NK-92 (cell line): Measurements from ENCODE around the gene CFAP251.

Source experiments
- DNase-seq: peaks from one replicate; lab custom pipeline; 2025; ENCODE audit not compliant: unreplicated experiment; lab: John Stamatoyannopoulos, UW

CFAP251 gene

DNA sequence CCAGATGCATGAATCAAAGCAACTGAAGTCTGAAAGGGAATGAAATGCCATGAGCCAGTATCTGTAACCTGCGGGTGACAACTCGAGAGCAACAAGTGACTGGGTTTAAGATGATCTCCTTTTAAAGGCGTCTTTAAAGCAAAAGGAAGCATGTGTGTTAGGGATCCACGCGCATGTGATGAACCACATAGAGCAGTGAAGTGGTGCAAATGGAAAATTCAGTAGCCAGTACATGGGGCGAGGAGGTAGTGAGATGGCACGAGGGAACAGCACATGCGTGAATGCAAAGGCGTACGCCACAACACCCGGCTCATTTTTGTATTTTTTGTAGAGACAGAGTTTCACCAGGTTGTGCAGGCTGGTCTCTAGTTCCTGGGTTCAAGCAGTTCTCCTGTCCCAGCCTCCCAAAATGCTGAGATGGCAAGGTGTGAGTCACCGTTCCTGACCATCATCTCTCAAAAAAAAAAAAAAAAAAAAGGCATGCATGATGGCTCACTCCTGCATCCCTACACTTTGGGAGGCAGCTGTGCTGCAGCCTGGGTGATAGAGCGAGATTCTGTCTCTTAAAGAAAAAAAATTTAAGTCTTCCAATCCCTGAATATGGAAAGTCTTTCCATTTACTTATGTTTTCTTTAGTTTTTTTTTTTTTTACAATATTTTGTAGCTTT lies 78.7 kb downstream of the CFAP251 start:
- no peak for DNase-seq

DNA sequence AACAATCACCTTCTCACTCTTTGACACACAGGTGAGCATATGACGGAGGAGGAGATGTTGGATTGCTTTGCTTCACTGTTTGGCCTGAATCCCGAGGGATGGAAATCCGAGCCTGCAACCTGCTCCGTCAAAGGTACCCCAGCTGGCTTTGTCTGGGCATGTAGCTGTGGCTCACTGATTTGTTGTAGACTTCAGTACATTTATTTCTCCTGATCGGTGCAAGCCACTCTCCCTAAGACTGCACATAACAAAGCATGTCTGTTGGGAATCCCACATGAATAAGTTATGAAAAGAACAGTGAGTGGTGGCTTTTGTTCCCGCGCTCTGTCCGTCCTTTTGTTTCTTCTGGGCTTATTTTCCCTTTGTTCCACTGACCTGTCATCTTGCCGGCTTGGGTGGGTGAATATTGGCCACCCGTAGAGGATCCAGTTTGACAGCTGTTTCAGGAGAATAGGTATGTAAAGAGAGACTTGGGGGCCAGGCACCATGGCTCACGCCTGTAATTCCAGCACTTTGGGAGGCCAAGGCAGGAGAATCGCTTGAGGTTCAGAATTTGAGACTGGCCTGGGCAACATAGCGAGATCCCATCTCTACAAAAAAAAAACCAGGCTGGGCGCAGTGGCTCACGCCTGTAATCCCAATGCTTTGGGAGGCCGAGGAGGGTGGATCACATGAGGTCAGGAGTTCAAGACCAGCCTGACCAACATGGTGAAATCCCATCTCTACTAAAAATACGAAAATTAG lies 83.2 kb downstream of the CFAP251 start:
- DNase-seq, result no peak

DNA sequence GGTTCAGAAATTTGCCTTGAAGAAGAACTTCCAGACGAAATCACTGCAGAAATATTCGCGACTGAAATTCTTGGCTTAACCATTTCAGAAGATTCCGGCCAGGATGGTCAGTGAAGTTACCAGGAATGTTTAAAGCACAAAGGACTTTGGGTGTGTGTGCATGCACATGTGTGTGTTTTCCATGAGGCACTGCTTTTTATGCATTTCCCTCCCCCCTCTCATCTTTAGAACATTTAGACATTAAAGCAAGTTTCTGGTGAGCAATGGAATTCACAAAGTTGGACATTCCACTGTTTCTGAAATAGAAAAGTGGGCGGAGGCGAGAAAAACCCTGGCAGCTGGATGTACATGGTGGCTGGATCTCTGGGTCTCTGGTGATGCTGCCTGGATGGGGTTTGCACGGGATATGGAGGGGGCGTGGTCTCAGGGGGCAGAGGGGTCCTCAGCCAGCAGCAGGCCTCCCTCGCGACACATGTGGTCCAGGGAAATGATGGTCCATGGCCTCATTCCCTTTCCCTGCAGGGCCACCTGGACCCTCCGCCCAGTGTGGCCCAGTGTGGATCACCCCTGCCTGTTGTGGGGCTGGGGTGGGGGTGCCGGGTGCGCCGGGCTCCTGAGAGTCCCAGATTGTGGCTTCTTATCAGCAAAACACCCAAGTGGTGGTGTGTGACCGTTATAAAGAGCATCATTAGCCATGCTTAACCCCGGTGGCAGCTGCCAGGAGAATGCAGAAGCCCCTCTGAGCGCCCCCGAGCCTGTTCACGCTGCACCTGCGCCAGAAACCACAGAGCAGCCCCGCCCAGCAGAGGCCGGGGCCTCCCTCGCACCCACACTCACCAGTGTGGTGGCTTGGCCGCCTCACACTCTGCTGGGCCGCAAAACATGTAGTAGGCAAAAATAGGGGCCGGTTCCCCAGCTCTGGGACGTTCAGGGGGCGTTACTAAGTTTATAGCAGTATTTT lies 85.5 kb downstream of the CFAP251 start:
- DNase-seq, result no peak

DNA sequence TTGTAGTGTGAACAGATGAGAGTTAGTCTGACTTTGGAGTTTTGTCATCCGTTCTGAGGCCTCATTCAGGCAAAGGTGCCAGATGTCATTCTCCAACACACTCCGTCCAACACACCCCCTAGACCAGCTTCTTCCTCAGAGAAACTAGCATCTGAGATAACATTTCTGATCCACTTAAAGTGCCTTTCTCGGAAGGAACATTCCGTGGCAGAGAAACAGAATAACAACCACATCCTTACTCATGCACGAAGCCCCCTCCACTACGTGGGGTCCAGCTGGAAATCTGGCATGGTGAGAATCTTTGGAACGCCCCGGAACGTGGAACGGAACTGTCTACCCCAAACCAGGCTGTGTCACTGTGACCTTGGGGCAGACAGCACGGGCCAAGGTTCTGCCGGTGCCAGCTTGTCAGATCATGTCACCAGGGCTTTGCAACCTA lies 86.3 kb downstream of the CFAP251 start:
- DNase-seq, result no peak

DNA sequence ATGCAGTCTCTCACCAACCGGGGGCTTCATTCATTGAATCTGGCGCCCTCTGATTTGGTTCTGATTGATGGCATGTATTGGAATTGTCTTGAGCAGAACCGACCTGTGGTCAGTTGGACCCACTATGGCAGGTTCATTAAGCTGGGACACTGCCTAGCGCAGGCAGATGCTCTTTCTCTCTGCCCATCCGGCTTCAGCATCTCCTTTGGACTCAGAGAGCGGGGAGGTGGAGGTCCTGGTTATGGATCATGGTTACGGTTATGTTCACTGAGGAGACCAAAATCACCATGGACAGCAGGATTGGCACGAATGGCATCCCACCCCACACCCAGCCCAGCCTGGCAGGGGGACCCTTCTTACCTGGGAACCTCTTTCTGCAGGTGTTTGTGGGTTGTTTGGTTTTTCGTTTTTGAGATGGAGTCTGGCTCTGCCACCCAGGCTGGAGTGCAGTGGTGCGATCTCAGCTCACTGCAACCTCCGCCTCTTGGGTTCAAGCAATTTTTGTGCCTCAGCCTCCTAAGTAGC lies 86.9 kb downstream of the CFAP251 start:
- no peak for DNase-seq

DNA sequence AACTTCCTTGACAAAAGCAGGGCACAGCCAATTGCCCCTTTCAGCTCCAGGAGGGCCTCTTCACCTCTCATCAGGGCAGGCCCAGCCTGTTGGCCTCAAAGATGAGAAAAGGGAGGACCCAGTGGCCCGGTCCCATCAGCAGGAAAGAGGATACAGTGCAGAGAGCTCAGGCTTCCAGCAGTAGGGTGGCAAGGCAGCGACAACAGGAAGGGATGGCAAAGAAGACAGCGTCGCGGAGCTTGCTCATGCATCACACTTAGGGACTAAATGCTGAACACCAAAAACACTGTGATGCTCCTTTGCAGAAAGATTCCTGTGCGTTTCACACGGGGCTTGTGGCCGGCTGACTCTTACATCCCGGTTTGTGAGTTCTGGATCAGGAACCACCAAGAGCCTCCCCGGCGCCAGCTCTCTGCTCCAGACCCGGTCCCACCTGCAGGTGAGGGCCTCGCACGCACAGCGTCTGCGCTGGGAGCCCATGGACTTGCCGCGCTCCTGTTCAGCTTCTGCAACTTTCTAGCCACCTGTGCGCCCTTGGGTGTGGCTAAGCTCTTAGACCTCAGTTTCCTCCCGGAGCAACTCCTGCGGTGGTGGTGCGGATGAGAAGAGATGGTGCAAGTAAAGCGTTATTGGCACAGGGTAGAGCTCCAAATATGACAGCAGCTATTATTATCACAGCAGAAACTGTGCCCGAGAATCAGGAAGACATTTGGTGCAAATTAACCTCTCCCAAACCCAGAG lies 88.0 kb downstream of the CFAP251 start:
- no peak for DNase-seq

DNA sequence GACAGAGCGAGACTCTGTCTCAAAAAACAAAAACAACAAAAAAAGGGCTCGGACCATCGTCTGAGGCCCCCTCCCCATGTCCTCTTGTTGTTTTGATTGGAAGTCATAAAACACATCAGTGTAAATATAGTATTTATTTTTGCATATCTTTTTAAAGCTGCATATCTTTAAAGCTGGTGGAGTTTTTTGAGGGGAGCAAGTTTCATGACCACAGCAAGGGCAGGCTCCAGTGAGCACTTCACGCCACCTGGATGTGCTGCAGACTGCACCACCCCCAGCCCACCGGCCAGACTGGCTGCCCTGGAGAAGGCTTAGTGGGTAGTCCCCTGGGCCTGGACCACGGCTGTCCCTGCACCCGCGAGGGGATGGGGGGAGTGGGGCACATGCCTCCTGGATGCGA lies 91.3 kb downstream of the CFAP251 start:
- DNase-seq, result no peak

DNA sequence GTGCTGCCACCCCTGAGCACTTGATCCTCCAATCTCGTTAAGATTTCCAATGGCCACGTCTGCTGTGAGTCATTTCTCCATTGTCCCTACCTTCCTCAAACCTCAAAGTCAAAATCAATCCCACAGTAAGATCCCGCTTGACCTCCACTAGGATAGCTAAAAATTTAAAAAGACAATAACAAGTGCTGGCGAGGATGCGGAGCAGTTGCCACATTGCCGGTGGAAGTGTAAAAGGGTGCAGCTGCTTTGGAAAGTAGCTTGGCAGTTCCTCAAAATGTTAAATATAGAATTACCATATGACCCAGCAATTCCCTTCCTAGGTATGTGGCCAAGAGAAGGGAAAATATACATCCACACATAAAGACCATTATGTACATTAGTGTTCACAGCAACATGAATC lies 93.8 kb downstream of the CFAP251 start:
- DNase-seq, result no peak

DNA sequence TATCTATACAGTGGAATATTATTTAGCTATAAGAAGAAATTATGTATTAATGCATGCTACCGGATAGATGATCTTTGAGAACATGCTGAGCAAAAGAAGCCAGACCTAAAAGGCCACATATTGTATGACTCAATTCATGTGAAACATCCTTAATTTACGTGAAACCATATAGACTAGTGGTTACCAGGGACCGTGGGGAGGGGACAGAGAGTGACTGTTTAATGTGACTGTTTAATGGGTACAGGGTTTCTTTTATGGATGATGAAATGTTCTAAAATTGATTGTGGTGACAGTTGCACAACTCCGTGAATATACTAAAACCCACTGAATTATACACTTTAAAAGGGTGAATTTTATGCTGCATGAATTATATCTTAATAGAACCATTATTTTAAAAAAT lies 94.7 kb downstream of the CFAP251 start:
- no peak for DNase-seq

DNA sequence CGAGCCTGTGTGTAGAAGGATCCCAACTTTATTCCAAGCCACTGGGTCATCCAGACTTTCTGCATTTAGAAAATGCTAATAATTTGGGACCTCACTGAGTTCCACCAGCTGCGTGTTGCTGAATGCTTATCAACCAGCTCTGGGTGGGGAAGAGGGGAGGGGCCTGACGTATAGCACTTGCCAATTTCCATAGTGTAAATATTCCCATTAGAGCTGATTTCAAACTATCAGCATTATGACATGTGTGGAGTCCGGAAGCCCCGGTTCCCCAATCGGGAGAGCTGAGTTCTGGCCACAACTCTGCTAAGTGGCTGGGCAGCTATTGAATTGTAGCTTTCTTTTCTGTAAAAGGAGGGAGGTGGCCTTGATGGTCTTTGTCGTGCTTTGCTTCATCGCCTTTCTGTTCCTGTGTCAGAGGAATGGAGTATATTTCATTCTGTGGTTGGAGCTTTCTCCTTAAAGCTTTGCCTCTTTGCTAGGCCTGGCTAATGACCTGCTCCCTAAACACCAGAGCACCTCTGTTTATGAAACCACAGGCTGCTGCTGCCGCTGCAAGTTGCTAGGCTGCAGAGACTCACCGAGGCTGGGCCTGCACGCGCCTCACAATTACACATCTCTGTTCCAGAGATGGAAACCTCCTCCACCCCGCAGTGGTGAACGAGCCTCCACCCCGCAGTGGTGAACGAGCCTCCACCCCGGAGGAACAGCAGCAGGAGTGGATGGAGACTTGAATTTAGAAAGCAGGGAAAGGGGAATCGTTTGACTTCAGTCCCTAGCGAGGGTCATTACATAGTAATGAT lies 95.6 kb downstream of the CFAP251 start:
- DNase-seq, result no peak

DNA sequence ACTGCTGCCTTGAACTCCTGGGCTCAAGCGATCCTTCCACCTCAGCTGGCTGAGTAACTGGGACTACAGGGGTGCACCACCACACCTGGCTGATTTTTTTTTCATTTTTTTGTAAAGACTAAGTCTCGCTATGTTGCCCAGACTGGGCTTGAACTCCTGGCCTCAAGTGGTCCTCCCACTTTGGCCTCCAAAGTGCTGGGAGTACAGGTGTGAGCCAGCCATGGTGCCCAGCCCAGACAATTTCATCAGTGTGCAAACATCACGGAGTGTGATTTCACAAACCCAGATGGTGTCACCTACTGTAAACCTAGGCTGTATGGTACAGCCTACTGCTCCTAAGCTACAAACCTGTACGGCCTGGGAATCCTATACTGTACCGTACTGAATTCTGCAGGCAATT lies 96.4 kb downstream of the CFAP251 start:
- no peak for DNase-seq

DNA sequence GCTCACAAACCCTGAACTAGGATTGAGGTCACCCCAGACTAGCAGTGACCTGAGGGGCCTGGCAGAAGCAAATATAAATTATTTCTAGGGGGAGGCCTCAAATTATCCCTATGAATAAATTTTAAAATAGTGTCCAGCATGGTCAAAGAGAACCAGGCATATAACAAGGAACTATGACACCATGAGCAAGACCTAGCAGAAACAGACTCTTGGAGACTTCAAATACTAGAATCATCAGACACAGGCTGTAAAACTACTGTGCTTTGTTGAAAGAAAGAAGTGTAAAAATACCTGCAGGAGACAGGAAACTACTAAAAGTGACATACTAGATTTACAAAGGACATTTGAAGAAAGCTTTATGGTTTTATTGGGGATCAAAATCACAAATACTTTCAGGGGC lies 100.1 kb downstream of the CFAP251 start:
- DNase-seq, result no peak

DNA sequence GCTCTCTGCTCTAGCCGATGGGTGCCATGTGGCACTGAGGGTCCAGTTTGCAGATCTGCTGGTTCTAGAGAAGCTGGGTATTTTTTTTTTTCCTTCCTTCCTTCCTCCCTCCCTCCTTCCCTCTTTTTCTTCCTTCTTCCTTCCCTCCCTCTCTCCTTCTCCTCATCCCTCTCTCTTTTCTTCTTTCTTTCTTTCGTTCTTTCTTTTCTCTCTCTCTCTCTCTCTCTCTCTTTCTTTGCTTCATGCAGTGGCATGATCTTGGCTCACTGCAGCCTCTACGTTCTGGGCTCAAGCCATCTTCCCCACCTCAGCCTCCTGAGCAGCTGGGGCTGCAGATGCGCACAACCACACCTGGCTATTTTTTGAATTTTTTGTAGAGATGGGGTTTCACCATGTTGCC lies 100.5 kb downstream of the CFAP251 start:
- DNase-seq, result no peak

DNA sequence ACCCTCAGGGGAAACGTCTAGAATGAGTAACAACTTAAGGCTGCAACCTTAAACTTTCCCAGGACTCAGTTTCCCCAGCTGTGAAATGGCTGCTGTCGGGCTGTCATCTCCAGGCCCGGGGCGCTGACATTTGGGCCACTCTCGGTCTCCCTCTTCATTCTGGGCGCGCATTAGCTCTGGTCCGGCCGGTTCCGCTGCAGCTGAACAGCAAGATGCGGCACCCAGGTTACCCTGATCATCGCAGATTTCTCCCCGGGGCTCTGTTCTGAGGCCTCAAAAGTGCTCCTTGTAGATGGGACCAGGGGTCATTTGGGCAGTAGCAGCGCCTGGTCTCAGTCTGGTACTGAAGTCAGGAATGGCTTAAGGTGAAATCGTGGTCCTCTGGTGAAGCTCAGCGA lies 102.4 kb downstream of the CFAP251 start:
- DNase-seq, result no peak

DNA sequence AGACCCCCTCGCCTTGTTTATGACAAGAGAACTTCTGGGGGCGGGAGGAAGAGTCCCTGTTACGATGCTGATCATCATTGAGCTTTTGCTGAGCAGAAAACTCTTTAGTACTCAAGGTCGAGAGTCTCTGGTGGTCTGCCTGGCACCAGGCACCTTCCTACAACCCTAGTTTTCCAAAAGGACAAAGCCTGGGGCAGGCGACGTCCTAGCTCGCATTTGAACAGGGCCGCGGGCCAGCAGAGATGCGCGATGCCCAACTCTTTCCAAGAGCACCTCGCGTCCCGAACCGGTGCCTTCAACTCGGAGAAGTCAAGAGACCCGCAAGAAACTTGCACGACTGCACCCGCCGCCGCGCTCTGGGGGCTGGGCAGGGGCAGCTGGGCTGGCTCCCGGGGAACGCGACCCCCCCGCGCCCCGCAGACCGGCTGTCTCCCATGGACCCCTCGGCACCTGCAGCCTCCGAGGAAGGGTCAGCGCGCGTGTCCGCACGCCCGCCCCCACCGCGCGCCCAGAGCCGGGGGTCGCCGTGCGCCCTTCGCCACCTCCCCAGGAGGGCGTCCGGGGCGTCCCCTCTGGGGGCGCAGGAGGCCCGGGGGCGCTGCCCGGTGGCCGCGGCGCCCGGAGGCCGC lies 102.9 kb downstream of the CFAP251 start:
- no peak for DNase-seq

DNA sequence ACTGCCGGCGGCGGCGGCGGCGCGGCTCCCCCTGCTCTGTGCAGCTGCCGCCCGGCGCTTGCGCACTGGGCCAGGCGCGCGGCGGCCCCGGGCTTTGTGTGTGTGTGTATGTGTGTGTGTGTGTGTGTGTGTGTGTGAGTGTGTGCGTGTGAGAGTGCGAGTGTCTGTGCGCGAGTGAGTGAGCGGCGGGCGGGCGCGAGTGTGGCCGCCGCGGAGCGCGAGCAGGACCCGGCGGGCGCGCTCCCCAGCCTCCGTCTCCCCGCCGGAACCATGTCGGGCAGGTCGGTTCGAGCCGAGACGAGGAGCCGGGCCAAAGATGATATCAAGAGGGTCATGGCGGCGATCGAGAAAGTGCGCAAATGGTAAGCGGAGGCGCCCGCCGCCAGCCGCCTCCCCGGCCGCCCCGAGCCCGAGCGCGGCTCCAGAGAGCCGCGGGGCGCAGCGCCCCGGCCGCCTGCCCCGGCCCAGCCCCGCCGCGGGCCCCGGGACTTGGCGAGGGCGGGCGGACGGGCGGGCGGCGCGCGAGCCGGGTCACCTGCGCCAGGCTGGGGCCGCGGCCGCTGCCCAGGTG lies 103.5 kb downstream of the CFAP251 start, which contains the start of gene BCL7A:
Gene BCL7A (plus strand): TSS at position 63 of the 571 bp plus-strand sequence. CDS start 208 bp downstream, at position 271.
- DNase-seq, result no peak

DNA sequence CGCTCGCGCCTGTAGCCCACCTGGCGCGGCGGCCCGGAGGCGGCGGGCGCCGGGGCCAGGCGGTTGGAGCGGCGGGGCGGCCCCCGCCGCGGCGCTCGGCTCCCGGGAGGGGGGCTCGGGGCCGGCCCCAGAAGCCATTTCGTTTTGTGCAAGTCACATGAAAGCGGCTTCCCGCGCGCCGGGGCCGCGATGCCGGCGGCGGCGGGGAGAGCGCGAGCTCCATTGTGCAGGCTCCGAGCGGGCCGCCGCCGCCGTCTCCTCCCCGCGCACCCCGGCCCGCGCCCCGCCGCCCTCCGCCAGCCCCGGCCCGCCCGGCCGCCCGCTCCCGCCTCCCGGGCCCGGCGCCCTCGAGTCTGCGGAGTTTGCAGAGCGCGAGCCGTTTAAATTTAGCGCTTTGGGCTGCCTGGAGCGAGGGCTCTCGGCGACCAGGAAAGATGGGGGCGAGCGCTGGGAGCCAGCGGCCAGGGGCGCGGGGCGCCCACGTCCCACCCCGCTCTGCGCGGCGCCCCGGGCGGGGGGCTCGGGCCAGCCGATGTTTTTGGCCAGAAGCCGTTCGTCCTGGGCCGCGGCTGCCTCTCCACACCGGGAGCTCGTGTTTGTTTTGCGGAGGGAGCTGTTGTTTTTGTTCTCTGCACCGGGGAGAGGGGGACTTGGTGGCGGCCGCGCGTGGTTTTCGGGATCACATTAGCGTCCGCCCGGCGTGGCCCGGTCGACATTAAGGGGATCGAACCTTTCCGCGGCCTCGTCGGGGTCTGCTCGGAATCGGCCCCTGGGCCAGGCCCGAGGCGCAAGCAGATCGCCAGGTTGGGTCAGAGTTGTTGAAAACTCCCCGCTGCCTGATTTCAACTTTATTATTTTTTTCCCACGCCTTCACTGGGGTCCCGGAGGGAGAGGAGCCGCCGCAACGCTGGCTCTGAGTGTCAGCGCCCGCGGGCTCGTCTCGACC lies 104.3 kb downstream of the CFAP251 start:
- DNase-seq, result no peak
